NCI-H1436 treated with DMSO at 0.1 percent for 48 hours (cell line): ENCODE results near the gene TLX2.

ENCODE experiments used
- DNase-seq: peaks from one replicate; lab custom pipeline; 2025; lab: John Stamatoyannopoulos, UW

TLX2 gene

DNA sequence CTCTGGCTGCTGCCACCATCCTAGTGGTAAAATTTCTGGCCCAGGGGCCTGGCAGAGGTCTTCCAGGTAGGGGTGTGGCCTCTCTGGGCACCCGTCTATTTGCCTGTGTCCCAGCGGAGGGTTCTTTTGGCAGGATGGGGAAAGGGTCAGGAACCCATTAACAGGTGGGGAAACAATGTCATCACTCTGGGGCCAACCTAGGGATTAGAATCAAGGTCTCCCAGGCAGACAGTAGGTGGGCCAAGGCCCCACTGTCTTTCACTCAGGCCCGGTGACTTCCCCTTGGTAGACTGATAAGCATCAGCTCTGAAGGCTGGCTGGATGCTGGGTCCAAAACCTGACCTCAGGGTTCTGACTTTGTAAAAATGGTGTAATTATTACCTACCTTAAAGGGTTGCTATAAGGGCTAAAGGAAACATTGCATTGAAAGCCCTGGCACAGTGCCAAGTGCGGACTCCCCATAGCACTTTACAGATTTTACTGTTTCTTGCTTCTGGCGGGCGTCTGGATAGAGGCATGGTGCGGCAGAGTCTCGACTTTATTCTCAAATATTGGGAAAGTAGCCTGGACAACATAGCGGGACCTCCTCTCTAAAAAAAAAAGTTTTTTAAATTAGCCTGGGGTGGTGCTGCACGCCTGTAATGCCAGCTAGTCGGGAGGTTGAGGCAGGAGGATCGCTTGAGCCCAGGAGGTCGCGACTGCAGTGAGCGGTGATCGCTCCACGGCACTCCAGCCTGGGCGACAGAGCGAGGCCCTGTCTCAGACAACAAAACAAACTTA, 17.1 kb upstream of the TLX2 start:
- no peak for DNase-seq

DNA sequence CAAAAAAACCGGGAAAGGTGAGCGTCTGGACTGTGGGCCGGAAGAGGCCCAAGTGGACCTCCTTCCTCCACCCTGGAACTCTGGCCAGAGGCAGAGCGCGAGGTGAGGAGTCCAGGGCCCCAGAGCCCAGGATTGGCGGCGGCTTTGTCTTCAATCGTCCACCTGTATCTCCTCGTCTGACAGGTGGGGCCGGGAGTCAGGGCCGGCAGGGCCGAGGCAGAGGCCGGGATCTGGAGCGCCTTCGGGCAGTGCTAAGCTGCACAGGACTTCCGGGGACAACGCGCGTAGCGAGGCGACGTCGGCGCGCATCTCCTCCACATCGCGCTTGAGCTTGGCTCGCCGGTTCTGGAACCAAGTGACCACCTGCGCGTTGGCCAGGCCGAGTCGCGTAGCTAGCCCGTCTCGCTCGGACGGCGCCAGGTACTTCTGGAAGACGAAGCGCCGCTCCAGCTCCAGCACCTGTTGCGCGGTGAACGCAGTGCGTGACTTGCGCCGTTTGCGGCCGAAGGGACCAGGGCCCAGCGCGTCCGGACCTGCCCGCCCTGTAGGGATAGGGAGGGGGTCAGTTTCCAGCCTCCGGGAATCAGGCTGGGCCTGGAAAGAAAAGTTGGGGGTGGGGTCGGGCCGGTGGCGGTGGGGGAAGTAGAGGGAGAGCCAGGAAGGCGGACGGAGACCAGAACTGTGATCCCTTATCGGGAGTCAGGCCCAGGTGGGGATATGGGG, 16.3 kb upstream of the TLX2 start:
- DNase-seq, result no peak

DNA sequence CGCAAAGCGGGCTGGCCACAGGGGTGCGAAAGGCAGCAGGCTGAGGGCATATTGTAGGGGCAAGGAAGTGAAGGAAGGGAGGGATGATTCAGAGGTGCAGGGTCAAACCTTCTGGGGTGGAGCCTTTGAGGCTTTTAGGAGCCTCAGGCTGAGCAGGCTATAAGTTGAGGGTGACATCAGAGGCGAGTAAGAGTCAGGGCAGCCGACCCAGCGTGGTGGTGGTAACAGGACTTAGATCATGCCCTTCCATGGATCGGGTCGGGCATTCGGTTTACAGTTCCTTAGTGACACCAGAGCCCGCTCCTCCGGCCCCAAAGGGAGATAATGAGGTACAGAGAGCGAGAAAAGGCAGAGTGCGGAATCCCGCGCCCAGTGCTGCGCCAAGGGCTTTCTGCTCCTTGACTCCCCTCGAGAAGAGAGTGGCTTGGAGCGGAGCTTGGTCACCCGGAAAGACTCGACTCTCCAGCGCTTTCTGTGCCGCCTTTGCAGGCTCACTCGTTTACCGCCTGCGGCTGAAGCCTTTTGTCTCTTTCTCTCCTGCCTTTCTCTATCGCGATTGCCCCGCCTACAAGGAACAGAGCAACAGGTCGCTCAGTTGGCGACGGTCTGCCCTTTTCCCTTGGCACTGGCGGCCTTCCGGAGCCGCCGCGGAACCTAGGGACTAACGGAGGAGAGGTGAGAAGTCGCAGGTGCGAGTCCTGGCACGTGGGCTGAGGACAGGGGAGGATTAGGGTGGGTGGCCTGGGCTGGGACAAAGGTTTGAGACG, 15.6 kb upstream of the TLX2 start:
- no peak for DNase-seq

DNA sequence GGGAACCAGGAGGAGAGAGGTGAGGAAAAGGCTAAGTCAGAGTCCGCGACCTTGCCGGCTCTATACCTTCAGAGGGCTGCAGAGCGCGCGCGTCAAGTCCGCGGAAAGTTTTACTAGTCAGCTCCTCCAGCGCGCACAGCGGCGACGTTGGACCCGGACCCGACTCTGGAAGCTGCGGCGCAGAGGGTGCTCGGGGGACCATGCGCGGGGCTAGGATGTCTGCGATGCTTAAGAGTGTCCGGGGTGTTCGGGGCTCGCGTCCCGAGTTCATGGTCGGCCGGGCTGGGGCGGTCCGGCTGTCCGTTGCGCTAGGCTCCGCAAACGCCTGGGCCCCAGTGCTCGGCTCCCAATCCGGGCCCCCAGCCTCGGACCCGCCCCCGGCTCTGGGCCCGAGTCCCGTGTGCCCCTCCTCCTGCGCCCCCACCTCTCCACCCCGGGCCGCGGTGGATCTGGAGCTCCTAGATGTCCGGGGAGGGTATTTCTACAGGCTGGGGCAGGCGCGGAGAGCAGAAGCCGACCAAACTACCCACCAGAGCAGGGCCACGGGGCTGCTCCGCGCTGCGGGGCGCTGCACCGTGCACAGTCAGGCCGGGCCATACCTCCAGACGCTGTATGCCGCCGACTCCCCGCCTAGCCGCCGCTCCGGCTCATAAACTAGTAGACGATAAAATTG, 14.8 kb upstream of the TLX2 start, which contains the start of gene LBX2:
Gene LBX2 (minus strand): TSS at position 337 of the 673 bp plus-strand sequence. CDS start 66 bp downstream, at position 271.
- no peak for DNase-seq

DNA sequence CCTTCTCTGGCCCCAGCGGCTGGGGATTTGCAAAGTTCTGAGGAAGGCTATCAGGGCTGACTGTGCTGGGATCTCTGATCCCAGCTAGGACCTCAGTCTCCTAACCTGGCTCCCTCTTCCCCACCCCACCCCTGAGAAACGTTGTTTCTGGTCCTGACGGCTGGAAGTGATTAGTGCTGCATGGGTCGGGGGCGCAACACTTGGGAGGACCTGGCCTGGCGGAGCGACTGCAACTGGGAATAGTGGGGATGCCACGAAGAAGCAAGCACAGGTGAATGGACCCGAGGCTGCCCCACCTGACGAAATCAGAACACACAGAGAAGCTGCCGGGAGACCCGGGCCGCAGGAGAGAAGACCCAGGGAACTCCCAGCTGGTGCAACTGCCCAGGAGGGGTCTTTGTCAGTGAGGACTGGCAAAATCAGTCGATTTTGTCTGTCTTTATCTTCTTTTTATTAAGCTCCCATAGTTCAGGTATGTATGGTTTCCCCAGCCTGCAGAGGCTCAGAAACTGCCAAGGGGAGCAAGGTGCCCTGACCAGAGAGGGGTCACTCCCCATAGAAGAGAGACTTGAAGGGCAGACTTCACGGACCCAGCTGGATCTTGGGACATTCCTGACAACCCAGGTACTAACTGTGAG, 14.2 kb upstream of the TLX2 start:
- no peak for DNase-seq

- no peak for DNase-seq
These were observed 13.7 kb upstream of the TLX2 start for GRCh38 chr2:74500578-74500946.

- no peak for DNase-seq
These were observed 12.7 kb upstream of the TLX2 start for GRCh38 chr2:74501335-74502071.

GRCh38 chr2:74502147-74502719, 12.0 kb upstream of the TLX2 start:
- DNase-seq, result no peak

DNA sequence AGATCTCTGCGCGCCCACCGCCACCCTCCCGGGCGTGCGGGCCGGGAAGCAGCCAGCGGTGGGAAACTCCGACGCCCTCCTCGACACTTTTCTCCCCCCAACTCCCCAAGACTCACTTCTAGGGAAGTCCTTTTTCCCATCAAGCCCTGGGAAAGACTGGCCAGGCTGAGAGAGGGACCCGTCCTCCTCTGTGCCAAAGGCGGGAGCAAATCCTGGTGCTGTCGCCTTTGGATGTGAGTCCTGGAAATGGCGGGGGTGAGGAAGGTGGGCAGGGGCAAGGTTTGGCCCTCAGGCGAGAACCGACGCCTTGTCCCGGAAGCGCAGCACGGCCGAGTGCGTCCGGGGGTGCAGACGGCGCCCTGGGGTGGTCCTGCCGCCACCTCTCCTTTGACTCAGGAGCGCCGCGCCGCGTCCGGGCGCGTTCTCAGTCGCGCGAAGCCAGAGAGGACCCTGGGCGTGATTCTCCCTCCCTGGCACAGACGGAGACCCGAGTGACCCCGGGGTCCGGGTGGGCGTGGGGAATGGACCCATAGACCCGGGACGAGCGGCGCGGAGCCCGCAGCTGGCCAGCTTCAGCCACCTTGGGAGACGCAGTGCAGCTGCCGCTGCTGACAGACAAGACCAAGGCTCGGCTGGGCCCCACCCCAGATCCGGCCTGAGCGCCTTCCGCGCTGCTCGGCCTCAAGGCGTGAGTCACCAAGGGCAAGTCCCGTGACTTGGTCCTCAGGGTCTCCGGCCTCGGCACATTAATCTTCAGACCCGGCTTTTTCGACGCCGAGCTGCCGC, 11.3 kb upstream of the TLX2 start:
- no peak for DNase-seq

GRCh38 chr2:74503506-74504475, 10.5 kb upstream of the TLX2 start:
- DNase-seq, result no peak

DNA sequence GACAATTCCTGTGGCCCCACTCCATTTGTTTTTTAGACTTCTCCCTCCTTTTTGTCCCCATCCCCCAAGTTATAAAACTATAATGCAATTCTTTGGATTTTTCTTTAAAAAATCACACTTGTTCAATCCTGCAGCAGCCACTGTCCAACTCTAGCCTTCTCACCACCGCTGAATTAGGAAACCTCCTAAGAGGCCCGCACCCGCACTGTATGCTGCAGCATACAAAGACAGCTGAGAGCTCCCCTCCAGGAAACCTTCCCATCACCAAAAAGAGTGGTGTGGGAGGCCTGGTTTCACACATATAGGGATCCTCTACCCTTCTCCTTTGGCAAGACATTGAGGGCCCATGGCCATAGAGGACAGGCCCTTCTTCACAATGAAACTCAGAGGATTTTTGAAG, 9.7 kb upstream of the TLX2 start:
- DNase-seq, result no peak

DNA sequence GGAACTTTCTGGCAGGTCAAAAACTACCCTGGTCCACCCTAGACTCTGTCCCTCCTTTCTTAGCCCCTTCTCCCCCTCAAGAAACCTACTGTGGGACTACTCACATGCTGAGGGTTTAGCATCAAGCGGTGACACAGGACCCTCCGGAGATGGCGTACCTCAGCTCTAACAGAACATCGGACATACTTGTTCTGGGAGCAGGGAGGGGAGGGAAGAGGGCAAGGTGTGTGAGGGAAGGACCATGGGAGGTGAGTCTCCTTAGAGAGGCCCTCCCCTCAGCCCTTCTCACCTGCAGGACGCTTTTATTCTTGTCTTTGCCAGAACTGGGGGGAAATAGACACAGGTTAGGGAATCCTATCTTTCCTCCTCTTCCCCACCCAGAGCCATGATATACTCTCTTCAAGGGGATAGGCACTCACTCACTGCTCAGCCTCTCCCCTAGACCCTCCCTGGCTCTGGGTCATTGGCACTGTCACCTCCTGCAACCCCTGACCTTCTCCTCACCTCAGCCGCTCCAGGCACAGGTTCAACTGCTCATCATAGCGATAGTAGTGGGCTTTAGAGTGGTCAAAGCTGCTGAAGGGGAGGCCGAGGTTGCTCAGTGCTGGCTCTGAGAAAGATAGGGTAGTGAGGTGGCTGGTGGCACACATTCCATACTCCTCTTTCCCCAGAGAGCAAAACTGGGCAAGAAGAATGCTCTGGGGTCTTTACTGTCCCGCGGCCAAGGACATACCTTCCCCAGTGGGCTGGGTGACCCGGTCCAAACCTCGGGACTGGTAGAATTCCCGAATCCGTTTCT, 8.6 kb upstream of the TLX2 start:
- DNase-seq, result no peak

DNA sequence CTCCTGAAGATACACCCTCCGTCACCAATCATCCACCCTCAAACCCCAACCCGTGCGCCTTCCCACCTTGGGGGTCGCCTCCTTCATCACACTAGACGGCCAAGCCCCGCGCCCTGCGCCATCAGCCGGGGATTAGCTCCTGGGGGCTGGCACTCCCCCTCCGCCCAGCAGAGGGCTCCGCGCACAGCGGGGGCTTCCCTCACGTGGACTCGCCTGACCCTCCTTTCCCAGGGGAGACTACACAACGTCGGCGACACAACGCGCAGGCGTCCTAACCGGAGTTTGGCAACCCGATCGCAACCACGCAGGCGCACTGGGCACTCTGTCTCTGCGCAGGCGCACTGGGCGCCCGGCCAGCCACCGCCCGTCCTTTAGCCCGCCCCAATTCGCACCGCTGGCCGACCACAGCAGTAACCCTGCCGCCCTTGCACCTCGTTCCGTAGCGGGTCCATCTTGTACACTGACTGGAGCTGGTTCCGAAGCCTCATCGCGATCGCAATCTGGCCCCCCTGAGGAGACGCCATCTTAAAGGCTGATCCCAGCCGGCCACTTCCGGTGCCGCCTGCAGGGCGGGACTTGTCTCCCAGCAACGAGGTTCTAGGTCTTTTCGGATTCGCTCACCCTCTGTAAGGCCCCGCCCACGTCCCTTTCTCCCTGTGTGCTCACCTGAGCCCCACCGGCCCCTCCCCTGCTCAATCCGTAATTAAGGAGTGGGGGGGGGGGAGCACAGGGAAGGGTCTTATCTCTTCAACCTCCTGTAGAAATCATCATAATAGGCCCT, 6.9 kb upstream of the TLX2 start, which contains the start of gene PCGF1:
Gene PCGF1 (minus strand): TSS at position 551 of the 781 bp plus-strand sequence. CDS start 27 bp downstream, at position 524.
- peak; percentile 91 for DNase-seq

DNA sequence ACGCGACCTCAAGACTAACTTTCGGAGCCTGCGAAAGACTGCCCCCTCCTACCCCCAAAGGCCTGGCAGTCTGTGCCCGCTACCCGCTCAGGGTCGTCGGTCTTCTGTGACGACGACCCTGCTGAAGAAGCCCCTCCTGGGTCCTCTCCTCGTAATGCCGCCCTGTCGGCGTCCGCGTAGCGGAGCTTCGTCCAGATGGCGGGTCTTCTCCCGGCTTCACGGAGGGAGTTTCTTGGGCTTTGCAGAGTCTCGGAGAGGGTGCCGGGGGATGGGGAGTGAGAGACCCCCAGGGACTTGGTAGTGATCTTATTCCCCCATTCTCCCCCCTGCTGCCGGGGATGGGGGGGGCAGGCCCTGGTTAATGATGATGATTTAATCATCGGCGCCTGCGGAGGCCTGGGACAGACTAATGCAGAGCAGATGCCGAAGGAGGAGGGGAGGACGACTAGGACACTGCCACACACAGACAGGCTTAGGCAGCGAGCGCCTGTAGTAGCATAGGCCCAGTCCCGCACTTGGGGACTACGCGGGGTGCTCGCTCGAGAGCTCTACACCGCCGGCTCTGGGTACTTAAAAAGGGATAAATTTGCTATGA, 6.2 kb upstream of the TLX2 start:
- no peak for DNase-seq

DNA sequence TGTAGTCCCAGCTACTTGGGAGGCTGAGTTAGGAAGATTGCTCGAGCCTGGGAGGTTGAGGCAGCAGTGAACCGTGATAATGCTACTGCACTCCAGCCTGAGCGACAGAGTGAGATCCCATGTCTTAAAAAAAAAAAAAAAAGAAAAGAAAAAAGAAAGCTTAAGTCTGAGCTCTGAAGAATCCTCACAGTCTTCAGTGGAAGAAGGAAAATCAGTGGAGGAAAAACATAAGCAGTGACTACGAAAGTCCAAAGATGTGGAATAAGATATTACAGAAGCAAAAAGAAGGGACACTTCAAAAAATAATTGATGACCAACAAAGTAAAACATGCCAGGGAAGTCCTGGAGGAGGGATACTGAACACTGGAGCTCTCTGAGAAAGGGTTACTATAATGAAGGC, 4.0 kb upstream of the TLX2 start:
- DNase-seq, result no peak
